Stimulated activated CD8-positive, alpha-beta memory T cell treated with anti-CD3 and anti-CD28 coated beads, Interleukin-2, amount 100 ng/mL, for 1 hour (primary cell): ENCODE data around the gene VAMP8.
A peak's percentile ranks its signal among the peaks of the same experiment; 100 is the strongest.
"Not testable (repeated sequence)": the region's sequence is repeated elsewhere in the genome, so short reads cannot be mapped to it uniquely, and the experiment has no call there.

Source experiments
- DNase-seq, 2 donors: peaks; one replicate each; pipeline ENCODE4 v3.0.0-alpha.2; 2020; ENCODE audit warnings: low read depth in 2 of 2

The VAMP8 gene

GRCh38 chr2:85579266-85579935, 2.0 kb downstream of the VAMP8 start:
- no peak for DNase-seq

GRCh38 chr2:85580206-85580605, 2.8 kb downstream of the VAMP8 start:
- DNase-seq = no peak

GRCh38 chr2:85582492-85582891, 5.1 kb downstream of the VAMP8 start:
- DNase-seq = no peak

- DNase-seq = no peak
These were observed 6.4 kb downstream of the VAMP8 start for GRCh38 chr2:85583667-85584353.

- no peak for DNase-seq
These were observed 7.0 kb downstream of the VAMP8 start, which contains the start of gene VAMP5 for GRCh38 chr2:85584354-85584856. Gene VAMP5, plus strand, starts transcription at chr2:85584431. Its CDS starts 60 bp downstream, at chr2:85584491.

GRCh38 chr2:85584857-85585780, 7.7 kb downstream of the VAMP8 start:
- DNase-seq = no peak

- DNase-seq = no peak
These were observed 8.4 kb downstream of the VAMP8 start for GRCh38 chr2:85585781-85586105.

GRCh38 chr2:85588236-85588635, 10.8 kb downstream of the VAMP8 start:
- no peak for DNase-seq

- DNase-seq = no peak
These were observed 11.3 kb downstream of the VAMP8 start for GRCh38 chr2:85588645-85589044.

- DNase-seq = no peak
These were observed 11.8 kb downstream of the VAMP8 start for GRCh38 chr2:85589181-85589580.

GRCh38 chr2:85589982-85590791, 12.8 kb downstream of the VAMP8 start:
- no peak for DNase-seq

- no peak for DNase-seq
These were observed 13.6 kb downstream of the VAMP8 start for GRCh38 chr2:85590950-85591349.

- DNase-seq = no peak
These were observed 14.2 kb downstream of the VAMP8 start for GRCh38 chr2:85591563-85591962.

GRCh38 chr2:85592299-85592698, 14.9 kb downstream of the VAMP8 start:
- not testable (repeated sequence) for DNase-seq

GRCh38 chr2:85593023-85593422, 15.6 kb downstream of the VAMP8 start:
- no peak for DNase-seq

GRCh38 chr2:85594715-85595300, 17.4 kb downstream of the VAMP8 start:
- no peak for DNase-seq

- DNase-seq = peak; percentile 76 to 81
These were observed 18.1 kb downstream of the VAMP8 start, which contains the start of gene RNF181 for GRCh38 chr2:85595301-85596025. Gene RNF181, plus strand, starts transcription at chr2:85595745. Its CDS starts 19 bp downstream, at chr2:85595764.

GRCh38 chr2:85596026-85596333, 18.6 kb downstream of the VAMP8 start:
- no peak for DNase-seq

GRCh38 chr2:85596486-85597143, 19.2 kb downstream of the VAMP8 start:
- no peak for DNase-seq

- DNase-seq = no peak
These were observed 19.9 kb downstream of the VAMP8 start for GRCh38 chr2:85597241-85597640.
